Body of pancreas (tissue), 4 donors: ENCODE results near the gene PHACTR3. TPM values are rescaled to one million over a fixed set of nuclear protein-coding genes. Genes with fewer than 3 reads are reported as not detected.

Experiments used
- ATAC-seq: fragments of 150-250 bp; one replicate; pipeline ENCODE4 v1.9.1; 2016
- DNase-seq, 4 donors: peaks; one replicate each; pipeline ENCODE4 v3.0.0-alpha.2; 2019
- H3K27ac ChIP-seq, 4 donors: fragments of 200-600 bp; sonication (generic); 1 replicate in 3 of 4; 2 replicates in 1 of 4; pipeline versions ENCODE4 v1.5.1 to v1.6.1; 2016 to 2019; ENCODE audit warnings: mild to moderate bottlenecking in 1 of 4, mixed read lengths in 1 of 4, moderate library complexity in 1 of 4
- H3K27me3 ChIP-seq, 2 donors: fragments of 200-600 bp; sonication (generic); one replicate each; pipeline ENCODE4 v1.6.0; 2016; ENCODE audit warnings: mild to moderate bottlenecking in 1 of 2
- H3K36me3 ChIP-seq, 2 donors: fragments of 200-600 bp; sonication (generic); replicated peaks in 1 of 2; 2 replicates each; pipeline ENCODE4 v1.5.1; 2016; ENCODE audit warnings: low read depth in 2 of 2; ENCODE audit not compliant: insufficient read depth in 1 of 2
- H3K4me1 ChIP-seq: fragments of 200-600 bp; sonication (generic); one replicate; pipeline ENCODE4 v1.6.0; 2016
- H3K4me3 ChIP-seq, 2 donors: fragments of 200-600 bp; sonication (generic); 1 replicate in 1 of 2; 2 replicates in 1 of 2; pipeline ENCODE4 v1.5.1; 2016 to 2019
- H3K9me3 ChIP-seq, 3 donors: fragments of 200-600 bp; sonication (generic); 1 replicate in 2 of 3; 2 replicates in 1 of 3; pipeline ENCODE4 v1.5.1; 2016
- POLR2A ChIP-seq, 3 donors: fragments of 450-650 bp; IDR thresholded peaks; one replicate each; pipeline ENCODE4 v1.6.1; 2016; ENCODE audit warnings: antibody characterized with exemption in 3 of 3, mild to moderate bottlenecking in 2 of 3
- WGBS, 2 donors: methylation state at CpG; one replicate each; pipeline ENCODE4 v1.1.5; 2017; 5-methylcytosine and 5-hydroxymethylcytosine counted together
- intact Hi-C: fragments of 100-400 bp; cut with DNase I; formaldehyde crosslinking; loops from one replicate; pipeline ENCODE4 v1.15.1; 2023
- total RNA-seq, 2 donors: library from RNA; depleted of rRNA; stranded (reverse); fragments of >200 nt; gene quantifications; one replicate each; pipeline ENCODE4 v1.1.0, GENCODE V29; 2016
- TF ChIP-seq, protein P1 (sequence below), 7 experiments: fragments of 450-650 bp in 4 of 7; fragments of 200-600 bp in 3 of 7; sonication (generic) in 3 of 7; IDR thresholded peaks; one replicate each; pipeline ENCODE4 v1.5.1; 2016 to 2019; ENCODE audit warnings: antibody characterized with exemption in 7 of 7

Gene PHACTR3
- total RNA-seq, 2 donors from 2014 or later: 0.52 to 0.66 TPM

DNA sequence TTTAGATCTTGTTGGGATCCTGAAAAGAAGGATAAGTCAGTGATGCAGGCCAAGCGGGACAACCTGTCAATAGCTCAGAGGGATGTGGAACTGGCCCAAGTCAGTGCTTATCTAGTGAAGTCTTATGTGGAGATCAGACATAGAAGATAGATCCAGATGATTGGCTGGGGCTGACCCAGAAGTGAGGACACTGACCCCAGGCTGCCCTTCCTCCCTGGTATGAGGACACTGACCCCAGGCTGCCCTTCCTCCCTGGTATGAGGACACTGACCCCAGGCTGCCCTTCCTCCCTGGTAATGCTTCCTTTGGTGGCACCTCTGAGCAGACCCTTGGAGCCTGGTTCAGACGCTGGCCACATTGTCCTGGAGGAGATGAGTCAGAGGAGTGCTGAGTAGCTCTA is 159.7 kb downstream of the PHACTR3 start:
- WGBS, 2 donors: 58 to 64% methylated on average over 2 of the region's 2 CpGs
- DNase-seq: no peak

GRCh38 chr20:59765599-59766177 is 161.3 kb downstream of the PHACTR3 start:
- no peaks in the 10 kb centered on the region for H3K36me3 ChIP-seq
- WGBS, 2 donors: 77 to 78% methylated on average over 4 of the region's 4 CpGs
- H3K27me3 ChIP-seq: no peaks in the 10 kb centered on the region
- intact Hi-C loops: no loop called here
- H3K9me3 ChIP-seq: no peaks in the 10 kb centered on the region
- no peak overlapping the region for H3K27ac ChIP-seq
- H3K4me1 ChIP-seq: no peaks in the 10 kb centered on the region
- TF ChIP-seq POLR2A (IDR thresholded peaks at IDR 0.05): no peak
- TF ChIP-seq, protein P1, sequence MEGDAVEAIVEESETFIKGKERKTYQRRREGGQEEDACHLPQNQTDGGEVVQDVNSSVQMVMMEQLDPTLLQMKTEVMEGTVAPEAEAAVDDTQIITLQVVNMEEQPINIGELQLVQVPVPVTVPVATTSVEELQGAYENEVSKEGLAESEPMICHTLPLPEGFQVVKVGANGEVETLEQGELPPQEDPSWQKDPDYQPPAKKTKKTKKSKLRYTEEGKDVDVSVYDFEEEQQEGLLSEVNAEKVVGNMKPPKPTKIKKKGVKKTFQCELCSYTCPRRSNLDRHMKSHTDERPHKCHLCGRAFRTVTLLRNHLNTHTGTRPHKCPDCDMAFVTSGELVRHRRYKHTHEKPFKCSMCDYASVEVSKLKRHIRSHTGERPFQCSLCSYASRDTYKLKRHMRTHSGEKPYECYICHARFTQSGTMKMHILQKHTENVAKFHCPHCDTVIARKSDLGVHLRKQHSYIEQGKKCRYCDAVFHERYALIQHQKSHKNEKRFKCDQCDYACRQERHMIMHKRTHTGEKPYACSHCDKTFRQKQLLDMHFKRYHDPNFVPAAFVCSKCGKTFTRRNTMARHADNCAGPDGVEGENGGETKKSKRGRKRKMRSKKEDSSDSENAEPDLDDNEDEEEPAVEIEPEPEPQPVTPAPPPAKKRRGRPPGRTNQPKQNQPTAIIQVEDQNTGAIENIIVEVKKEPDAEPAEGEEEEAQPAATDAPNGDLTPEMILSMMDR (IDR thresholded peaks at IDR 0.05): no peak
- H3K4me3 ChIP-seq: no peak overlapping the region
- DNase-seq (no peak), ATAC-seq (no peak)

More for the DNA sequence above, 159.7 kb downstream of the PHACTR3 start:
- no peak for TF ChIP-seq POLR2A (IDR thresholded peaks at IDR 0.05)
- TF ChIP-seq, protein P1 (IDR thresholded peaks at IDR 0.05): no peak
- H3K4me3 ChIP-seq: no peak overlapping the region
- no peaks in the 10 kb centered on the region for H3K4me1 ChIP-seq
- intact Hi-C loops: no loop called here
- H3K27me3 ChIP-seq: no peaks in the 10 kb centered on the region
- H3K27ac ChIP-seq: no peak overlapping the region
- H3K36me3 ChIP-seq: no peaks in the 10 kb centered on the region
- ATAC-seq: no peak
- no peaks in the 10 kb centered on the region for H3K9me3 ChIP-seq

DNA sequence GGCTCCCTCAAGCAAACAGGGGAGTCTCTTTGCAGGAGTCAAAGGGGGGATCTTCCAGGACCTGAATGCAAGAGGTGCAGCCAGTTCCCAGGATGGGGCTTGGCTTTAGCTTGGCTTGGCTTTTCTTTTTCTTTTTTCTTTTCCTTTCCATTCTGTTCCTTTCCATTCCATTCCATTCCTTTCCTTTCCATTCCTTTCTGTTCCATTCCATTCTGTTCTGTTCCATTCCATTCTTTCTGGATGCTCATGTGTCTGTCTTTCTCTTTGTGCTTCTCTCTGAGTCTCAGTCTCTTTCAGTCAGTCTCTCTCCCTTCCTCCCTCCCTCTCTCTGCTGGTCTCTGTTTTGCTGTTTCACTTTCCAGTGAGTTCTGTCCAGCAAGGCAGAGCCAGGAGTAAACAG is 163.3 kb downstream of the PHACTR3 start:
- H3K4me3 ChIP-seq: no peak overlapping the region
- intact Hi-C loops: no loop called here
- H3K9me3 ChIP-seq: no peaks in the 10 kb centered on the region
- no peak overlapping the region for H3K27ac ChIP-seq
- DNase-seq: no peak
- no peaks in the 10 kb centered on the region for H3K27me3 ChIP-seq
- no peaks in the 10 kb centered on the region for H3K36me3 ChIP-seq
- no peaks in the 10 kb centered on the region for H3K4me1 ChIP-seq
- TF ChIP-seq, protein P1 (IDR thresholded peaks at IDR 0.05): no peak
- no peak for TF ChIP-seq POLR2A (IDR thresholded peaks at IDR 0.05)
- no peak for ATAC-seq

GRCh38 chr20:59770270-59770669 is 165.9 kb downstream of the PHACTR3 start:
- Histone ChIP-seq H3K27ac (no peak overlapping the region), H3K36me3 (no peaks in the 10 kb centered on the region), H3K9me3 (no peaks in the 10 kb centered on the region), H3K27me3 (no peaks in the 10 kb centered on the region), H3K4me1 (no peaks in the 10 kb centered on the region), H3K4me3 (no peak overlapping the region)
- intact Hi-C loops: no loop called here
- TF ChIP-seq, protein P1 (IDR thresholded peaks at IDR 0.05): no peak
- TF ChIP-seq POLR2A (IDR thresholded peaks at IDR 0.05): no peak
- ATAC-seq (no peak), DNase-seq (no peak)
- WGBS, 2 donors: 61 to 62% methylated on average over 3 of the region's 3 CpGs

DNA sequence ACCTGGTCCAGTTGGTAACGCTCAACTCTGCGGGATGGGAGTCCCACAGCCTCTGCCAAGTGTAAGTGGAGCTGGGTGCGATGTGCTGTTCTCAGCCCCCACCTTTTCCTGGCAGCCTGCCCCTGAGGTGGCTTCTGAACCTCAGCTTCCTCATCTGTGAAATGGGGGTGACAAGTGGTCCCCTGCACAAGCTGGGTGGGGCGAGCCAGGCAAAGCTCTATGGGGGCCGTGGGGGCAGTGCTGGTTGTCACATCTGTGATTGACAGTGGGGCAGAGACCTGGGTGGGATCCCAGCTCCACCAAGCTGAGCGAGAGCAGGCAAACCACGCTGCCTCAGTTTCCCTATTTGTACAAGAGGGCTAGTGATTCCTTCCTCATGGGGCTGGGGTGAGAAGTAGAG is 166.5 kb downstream of the PHACTR3 start:
- no peaks in the 10 kb centered on the region for H3K4me1 ChIP-seq
- H3K27ac ChIP-seq: no peak overlapping the region
- no peaks in the 10 kb centered on the region for H3K9me3 ChIP-seq
- no peak overlapping the region for H3K4me3 ChIP-seq
- H3K27me3 ChIP-seq: no peaks in the 10 kb centered on the region
- WGBS, 2 donors: 73 to 74% methylated on average over 6 to 7 of the region's 7 CpGs
- intact Hi-C loops: no loop called here
- TF ChIP-seq, protein P1 (IDR thresholded peaks at IDR 0.05): no peak
- TF ChIP-seq POLR2A (IDR thresholded peaks at IDR 0.05): no peak
- H3K36me3 ChIP-seq: no peaks in the 10 kb centered on the region
- ATAC-seq: no peak
- DNase-seq: no peak
